Measurements from ENCODE around the gene BDKRB2. TPM values are rescaled to one million over a fixed set of nuclear protein-coding genes. Genes with fewer than 3 reads are reported as not detected.

Gene BDKRB2
- polyA plus RNA-seq, 1 donor from 2014 or later: not detected

- H3K9ac ChIP-seq (ENCODE audit: low read length): no peak overlapping the region
- TF ChIP-seq CTCF (IDR thresholded peaks at IDR 0.05; ENCODE audit: poor library complexity, severe bottlenecking) (no peak), EZH2 (IDR thresholded peaks at IDR 0.05; ENCODE audit: borderline replicate concordance, insufficient read depth, low read length, poor library complexity, severe bottlenecking) (no peak), SMC3 (conservative IDR thresholded peaks at IDR 0.05; ENCODE audit: poor library complexity) (no peak), RAD21 (conservative IDR thresholded peaks at IDR 0.05) (no peak), POLR2AphosphoS5 (IDR thresholded peaks at IDR 0.05) (no peak), EP300 (conservative IDR thresholded peaks at IDR 0.05; ENCODE audit: poor library complexity, severe bottlenecking) (no peak), TAF1 (IDR thresholded peaks at IDR 0.05; ENCODE audit: low read depth) (no peak), MXI1 (conservative IDR thresholded peaks at IDR 0.05; ENCODE audit: poor library complexity, severe bottlenecking) (no peak)
- TF ChIP-seq, protein P1, sequence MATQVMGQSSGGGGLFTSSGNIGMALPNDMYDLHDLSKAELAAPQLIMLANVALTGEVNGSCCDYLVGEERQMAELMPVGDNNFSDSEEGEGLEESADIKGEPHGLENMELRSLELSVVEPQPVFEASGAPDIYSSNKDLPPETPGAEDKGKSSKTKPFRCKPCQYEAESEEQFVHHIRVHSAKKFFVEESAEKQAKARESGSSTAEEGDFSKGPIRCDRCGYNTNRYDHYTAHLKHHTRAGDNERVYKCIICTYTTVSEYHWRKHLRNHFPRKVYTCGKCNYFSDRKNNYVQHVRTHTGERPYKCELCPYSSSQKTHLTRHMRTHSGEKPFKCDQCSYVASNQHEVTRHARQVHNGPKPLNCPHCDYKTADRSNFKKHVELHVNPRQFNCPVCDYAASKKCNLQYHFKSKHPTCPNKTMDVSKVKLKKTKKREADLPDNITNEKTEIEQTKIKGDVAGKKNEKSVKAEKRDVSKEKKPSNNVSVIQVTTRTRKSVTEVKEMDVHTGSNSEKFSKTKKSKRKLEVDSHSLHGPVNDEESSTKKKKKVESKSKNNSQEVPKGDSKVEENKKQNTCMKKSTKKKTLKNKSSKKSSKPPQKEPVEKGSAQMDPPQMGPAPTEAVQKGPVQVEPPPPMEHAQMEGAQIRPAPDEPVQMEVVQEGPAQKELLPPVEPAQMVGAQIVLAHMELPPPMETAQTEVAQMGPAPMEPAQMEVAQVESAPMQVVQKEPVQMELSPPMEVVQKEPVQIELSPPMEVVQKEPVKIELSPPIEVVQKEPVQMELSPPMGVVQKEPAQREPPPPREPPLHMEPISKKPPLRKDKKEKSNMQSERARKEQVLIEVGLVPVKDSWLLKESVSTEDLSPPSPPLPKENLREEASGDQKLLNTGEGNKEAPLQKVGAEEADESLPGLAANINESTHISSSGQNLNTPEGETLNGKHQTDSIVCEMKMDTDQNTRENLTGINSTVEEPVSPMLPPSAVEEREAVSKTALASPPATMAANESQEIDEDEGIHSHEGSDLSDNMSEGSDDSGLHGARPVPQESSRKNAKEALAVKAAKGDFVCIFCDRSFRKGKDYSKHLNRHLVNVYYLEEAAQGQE (IDR thresholded peaks at IDR 0.05; ENCODE audit: borderline replicate concordance): no peak
- H3K27ac ChIP-seq (ENCODE audit: low read length): no peak overlapping the region
- H3K27me3 ChIP-seq (ENCODE audit: insufficient read depth, low read depth, low read length): no peaks in the 10 kb centered on the region
- H2AFZ ChIP-seq (ENCODE audit: low read depth, low read length): no peak overlapping the region
- no peak overlapping the region for H3K4me2 ChIP-seq (ENCODE audit: low read length)
- H3K9me3 ChIP-seq (ENCODE audit: low read length): no peaks in the 10 kb centered on the region
- H3F3A ChIP-seq (ENCODE audit: insufficient read depth, low read length, poor library complexity, severe bottlenecking): no peaks in the 10 kb centered on the region
- H3K9me2 ChIP-seq (ENCODE audit: insufficient read depth, low read length): no peaks in the 10 kb centered on the region
- no peaks in the 10 kb centered on the region for H3K36me3 ChIP-seq (ENCODE audit: insufficient read depth, low read length)
- no peak overlapping the region for H3K4me3 ChIP-seq (ENCODE audit: low read length)
- H3K79me2 ChIP-seq (replicated peaks; ENCODE audit: insufficient read depth, low read length): no peaks in the 10 kb centered on the region
- H4K20me1 ChIP-seq (ENCODE audit: insufficient read depth): no peaks in the 10 kb centered on the region
These were observed 39.7 kb upstream of the BDKRB2 start for GRCh38 chr14:96164861-96165490.

DNA sequence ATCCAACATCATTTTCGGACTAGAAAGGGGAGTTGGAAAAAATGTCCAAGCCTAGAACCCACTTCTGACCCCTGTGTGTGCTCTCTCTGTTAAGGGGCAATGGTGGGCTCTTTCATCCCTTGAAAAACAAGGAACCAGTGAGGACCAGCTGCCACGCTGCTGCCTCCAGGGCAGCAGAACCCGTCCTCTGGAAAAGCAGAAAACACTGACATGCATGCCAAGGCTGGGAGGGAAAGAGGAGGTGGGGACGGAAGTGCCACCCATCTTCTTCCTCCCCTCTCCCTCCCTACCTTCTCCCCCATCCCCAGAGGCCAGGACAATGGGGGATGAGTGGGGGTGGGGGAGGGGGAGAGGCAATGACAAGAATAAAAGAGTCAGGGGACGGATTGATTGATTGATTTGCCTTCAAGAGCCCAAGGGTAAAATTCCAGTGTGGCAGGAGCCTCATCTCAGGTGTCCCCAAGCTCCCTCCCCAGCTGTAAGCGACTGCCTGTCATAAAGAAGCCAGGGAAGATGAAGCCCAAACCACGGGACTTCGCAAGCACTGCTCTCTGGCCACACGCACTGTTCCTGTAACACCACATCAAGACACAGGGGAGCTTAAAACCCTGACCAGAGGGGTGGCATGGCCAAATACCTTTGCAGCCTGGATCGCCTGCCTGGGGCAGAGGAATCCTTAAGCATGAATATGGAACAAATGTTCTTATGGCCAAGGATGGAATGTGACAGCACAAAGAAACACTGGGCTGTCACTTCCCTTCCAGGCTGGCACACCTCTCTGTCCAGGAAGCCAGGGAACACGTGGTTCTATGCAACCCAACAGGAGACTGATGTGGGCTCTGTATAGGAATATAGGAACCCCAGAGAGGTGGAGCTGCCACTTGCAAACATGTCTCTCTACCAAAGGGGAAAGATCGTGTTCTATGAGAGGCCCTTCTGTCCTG, 38.9 kb upstream of the BDKRB2 start:
- TF ChIP-seq POLR2AphosphoS5 (IDR thresholded peaks at IDR 0.05) (no peak), CTCF (IDR thresholded peaks at IDR 0.05; ENCODE audit: poor library complexity, severe bottlenecking) (no peak), MXI1 (conservative IDR thresholded peaks at IDR 0.05; ENCODE audit: poor library complexity, severe bottlenecking) (no peak), EZH2 (IDR thresholded peaks at IDR 0.05; ENCODE audit: borderline replicate concordance, insufficient read depth, low read length, poor library complexity, severe bottlenecking) (no peak), SMC3 (conservative IDR thresholded peaks at IDR 0.05; ENCODE audit: poor library complexity) (no peak), EP300 (conservative IDR thresholded peaks at IDR 0.05; ENCODE audit: poor library complexity, severe bottlenecking) (no peak), TAF1 (IDR thresholded peaks at IDR 0.05; ENCODE audit: low read depth) (no peak), RAD21 (conservative IDR thresholded peaks at IDR 0.05) (no peak)
- TF ChIP-seq, protein P1 (IDR thresholded peaks at IDR 0.05; ENCODE audit: borderline replicate concordance): no peak
- Histone ChIP-seq H3K27me3 (ENCODE audit: insufficient read depth, low read depth, low read length) (no peaks in the 10 kb centered on the region), H4K20me1 (ENCODE audit: insufficient read depth) (no peaks in the 10 kb centered on the region), H3K4me3 (ENCODE audit: low read length) (no peak overlapping the region), H3K9me2 (ENCODE audit: insufficient read depth, low read length) (no peaks in the 10 kb centered on the region), H3K4me2 (ENCODE audit: low read length) (no peak overlapping the region), H3K9me3 (ENCODE audit: low read length) (no peaks in the 10 kb centered on the region), H3F3A (ENCODE audit: insufficient read depth, low read length, poor library complexity, severe bottlenecking) (no peaks in the 10 kb centered on the region), H3K9ac (ENCODE audit: low read length) (no peak overlapping the region), H3K27ac (ENCODE audit: low read length) (no peak overlapping the region), H3K36me3 (ENCODE audit: insufficient read depth, low read length) (no peaks in the 10 kb centered on the region), H2AFZ (ENCODE audit: low read depth, low read length) (no peak overlapping the region), H3K79me2 (replicated peaks; ENCODE audit: insufficient read depth, low read length) (no peaks in the 10 kb centered on the region)
